ENCODE data around the gene TDRD1.

TDRD1 gene

DNA sequence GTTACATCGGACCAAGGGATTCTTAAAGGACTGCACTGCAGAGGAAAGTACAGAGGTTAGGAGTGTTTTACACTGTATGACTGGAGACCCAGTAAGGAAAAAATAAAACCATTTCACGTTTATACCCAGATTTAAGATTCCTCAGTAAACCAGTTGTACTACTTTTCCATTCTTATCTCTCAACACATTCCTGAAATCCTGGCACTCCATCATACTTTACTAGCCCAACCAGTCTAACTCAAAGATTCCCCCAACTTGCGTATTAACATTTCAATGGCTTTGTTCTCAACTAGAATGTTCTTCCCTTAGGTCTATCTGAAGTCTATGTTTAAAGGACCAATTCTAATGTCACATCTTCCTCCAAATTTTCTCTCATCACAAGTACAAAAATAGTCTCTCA, 13.1 kb upstream of the TDRD1 start:
- ChIA-PET POLR2A (interaction anchor here (0.6 kb wide), 1 partner anchor 59 kb away, joined by 3 read pairs; no protein-coding TSS in a partner anchor), CTCF (no interaction called here)
- no peak overlapping the region for H3K4me3 ChIP-seq (ENCODE audit: low read depth, low read length)
- no peak for DNase-seq (ENCODE audit: low read depth, low spot score)
- TF ChIP-seq, protein P1, sequence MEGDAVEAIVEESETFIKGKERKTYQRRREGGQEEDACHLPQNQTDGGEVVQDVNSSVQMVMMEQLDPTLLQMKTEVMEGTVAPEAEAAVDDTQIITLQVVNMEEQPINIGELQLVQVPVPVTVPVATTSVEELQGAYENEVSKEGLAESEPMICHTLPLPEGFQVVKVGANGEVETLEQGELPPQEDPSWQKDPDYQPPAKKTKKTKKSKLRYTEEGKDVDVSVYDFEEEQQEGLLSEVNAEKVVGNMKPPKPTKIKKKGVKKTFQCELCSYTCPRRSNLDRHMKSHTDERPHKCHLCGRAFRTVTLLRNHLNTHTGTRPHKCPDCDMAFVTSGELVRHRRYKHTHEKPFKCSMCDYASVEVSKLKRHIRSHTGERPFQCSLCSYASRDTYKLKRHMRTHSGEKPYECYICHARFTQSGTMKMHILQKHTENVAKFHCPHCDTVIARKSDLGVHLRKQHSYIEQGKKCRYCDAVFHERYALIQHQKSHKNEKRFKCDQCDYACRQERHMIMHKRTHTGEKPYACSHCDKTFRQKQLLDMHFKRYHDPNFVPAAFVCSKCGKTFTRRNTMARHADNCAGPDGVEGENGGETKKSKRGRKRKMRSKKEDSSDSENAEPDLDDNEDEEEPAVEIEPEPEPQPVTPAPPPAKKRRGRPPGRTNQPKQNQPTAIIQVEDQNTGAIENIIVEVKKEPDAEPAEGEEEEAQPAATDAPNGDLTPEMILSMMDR (IDR thresholded peaks at IDR 0.05; ENCODE audit: insufficient read depth, low read length, missing control alignments): no peak

DNA sequence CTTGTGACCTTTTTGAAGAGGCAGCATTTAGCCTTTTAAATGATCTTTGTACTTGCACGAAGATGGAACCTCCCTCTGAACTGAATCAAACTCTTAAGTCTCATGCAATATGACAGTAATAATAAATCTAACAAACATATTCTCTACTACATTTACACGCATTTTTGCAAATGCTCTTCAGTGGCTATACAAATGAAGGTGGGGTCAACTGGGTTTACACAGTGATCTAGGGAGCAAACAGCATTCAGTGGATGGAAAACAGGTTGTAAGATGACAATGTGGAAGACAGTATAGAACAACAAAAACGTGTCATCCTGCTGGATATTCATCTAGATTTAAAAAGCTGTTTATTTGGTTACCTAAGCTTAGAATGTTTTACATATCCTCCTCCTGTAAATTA, 12.7 kb upstream of the TDRD1 start:
- POLR2A ChIA-PET: no interaction called here
- CTCF ChIA-PET: interaction anchor here (0.7 kb wide), 1 partner anchor 367 kb away, joined by 3 read pairs; no protein-coding TSS in a partner anchor

DNA sequence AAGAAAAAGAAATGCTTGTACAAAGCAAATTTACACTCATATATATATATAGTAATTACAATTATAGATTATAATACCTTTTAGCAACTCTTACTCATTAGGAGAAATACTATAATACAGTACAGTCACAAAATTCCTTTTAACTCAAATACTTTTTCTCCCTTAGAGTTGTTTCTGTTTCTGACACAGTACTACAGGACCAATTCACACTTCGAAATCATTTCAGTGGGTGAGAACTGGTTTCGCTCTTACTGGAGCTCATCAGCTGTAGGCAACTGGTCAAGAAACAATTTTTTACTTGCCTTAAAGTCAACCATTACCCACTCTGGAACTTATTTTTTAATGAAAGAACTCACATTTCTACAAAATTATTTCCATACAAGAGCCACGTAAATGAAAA, 11.2 kb upstream of the TDRD1 start:
- H3K4me3 ChIP-seq (ENCODE audit: low read depth, low read length): no peak overlapping the region
- CTCF ChIA-PET: no interaction called here
- POLR2A ChIA-PET: no interaction called here
- DNase-seq (ENCODE audit: low read depth, low spot score): no peak
- TF ChIP-seq, protein P1 (IDR thresholded peaks at IDR 0.05; ENCODE audit: insufficient read depth, low read length, missing control alignments): no peak

More for the DNA sequence above, 12.7 kb upstream of the TDRD1 start:
- DNase-seq (ENCODE audit: low read depth, low spot score): no peak
- H3K4me3 ChIP-seq (ENCODE audit: low read depth, low read length): no peak overlapping the region
- TF ChIP-seq, protein P1 (IDR thresholded peaks at IDR 0.05; ENCODE audit: insufficient read depth, low read length, missing control alignments): no peak

DNA sequence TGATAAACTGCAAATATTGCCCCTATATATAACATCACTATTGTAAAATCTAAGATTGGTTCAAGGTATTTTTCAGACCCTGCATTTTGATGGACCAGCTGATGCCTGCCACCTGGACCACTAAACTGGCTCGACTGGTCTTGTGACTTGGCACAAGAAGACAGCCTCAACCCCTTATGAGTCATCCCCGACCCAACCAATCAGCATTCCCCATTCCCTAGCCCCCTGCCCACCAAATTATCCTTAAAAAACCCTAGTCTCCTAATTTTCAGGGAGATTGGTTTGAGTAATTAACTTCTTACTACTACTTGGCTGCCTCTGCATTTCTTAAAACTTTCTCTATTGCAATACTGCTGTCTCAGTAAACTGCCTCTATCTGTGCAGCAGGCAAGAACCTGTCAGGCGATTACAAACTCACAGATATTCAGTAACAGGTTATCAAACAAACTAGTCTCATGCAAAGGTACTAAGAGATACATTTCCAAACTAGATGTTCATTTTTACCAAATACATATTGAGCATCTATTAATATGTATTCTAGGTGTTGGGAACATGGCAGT, 10.6 kb upstream of the TDRD1 start:
- TF ChIP-seq, protein P1 (IDR thresholded peaks at IDR 0.05; ENCODE audit: insufficient read depth, low read length, missing control alignments): no peak
- DNase-seq (ENCODE audit: low read depth, low spot score): no peak
- no peak overlapping the region for H3K4me3 ChIP-seq (ENCODE audit: low read depth, low read length)
- POLR2A ChIA-PET: no interaction called here
- CTCF ChIA-PET: no interaction called here

DNA sequence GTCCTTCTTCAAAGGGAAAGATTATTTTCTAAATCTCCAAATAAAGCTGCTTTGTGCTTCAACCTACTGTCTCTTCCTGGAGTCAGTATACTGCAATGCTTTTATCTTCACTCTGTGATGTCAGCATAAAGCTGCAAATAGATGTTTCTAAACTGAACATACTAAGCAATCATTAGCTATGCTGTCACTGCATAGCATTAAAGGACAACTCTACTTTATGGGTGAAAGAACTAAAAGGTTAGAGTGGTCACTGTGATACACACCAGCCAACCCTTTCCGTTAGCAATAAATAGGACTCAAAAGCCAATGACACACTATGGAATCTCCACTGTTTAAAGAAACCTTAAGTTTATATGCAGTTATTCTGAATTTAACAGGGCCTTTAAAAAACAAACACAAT, 6.9 kb upstream of the TDRD1 start:
- DNase-seq (ENCODE audit: low read depth, low spot score): no peak
- POLR2A ChIA-PET: no interaction called here
- H3K4me3 ChIP-seq (ENCODE audit: low read depth, low read length): peak overlapping the region; percentile 13
- CTCF ChIA-PET: interaction anchor here (1.1 to 1.4 kb wide), 2 partner anchors 9 to 132 kb away, joined by 3 to 6 read pairs; no protein-coding TSS in a partner anchor
- TF ChIP-seq, protein P1 (IDR thresholded peaks at IDR 0.05; ENCODE audit: insufficient read depth, low read length, missing control alignments): no peak

DNA sequence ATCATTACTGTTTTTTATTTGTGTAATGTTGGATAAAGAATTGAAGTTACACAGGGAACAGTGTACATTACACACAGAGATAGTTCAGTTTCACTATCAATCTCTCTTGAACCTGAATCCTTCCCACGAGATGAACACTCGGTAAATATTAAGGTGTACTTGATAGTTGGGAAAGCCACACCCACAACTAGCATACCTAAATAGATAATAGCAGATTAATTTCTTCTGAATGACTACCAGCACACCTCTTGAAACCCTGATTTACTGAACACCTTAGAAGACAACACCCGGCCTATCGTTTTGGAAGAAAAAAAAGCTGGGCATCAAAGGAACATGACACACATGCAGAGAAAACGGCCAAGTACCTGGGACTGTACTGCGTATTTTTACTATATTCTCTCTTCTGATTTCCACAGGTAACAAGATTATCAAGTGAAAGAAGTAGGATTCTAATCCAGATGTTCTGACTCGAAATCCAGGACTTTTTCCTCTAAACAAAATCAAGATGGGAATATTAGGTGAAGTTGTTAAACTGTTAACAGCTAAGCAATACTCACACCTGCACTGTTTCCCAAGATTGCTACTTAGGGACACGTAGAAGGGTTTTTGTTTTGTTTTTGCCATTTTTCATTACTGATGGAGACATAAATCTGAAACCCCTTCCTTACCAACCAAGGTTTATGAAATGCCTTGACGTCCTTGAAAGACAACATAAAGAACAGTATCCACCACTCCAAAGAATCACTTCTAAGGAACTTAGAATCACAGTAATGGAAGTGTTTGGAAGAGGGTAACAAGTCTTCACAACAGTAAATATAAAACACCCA, 6.2 kb upstream of the TDRD1 start:
- ChIA-PET POLR2A (no interaction called here), CTCF (interaction anchor here (1.1 to 1.4 kb wide), 2 partner anchors 10 to 131 kb away, joined by 3 to 6 read pairs; no protein-coding TSS in a partner anchor)
- peak overlapping the region; percentile 98 for H3K4me3 ChIP-seq (ENCODE audit: low read depth, low read length)
- TF ChIP-seq, protein P1 (IDR thresholded peaks at IDR 0.05; ENCODE audit: insufficient read depth, low read length, missing control alignments): no peak
- no peak for DNase-seq (ENCODE audit: low read depth, low spot score)

All from AG04449 (cell line).